OCI-LY1 (cell line): Measurements from ENCODE around the gene NUBPL.

Experiments
- H2AFZ ChIP-seq: fragments of 200-600 bp; sonication (generic), shearing (Covaris generic); 2 replicates; pipeline ENCODE4 v1.6.0; 2014; ENCODE audit warnings: antibody characterized with exemption, mild to moderate bottlenecking, low read length
- H3F3A ChIP-seq: fragments of 200-600 bp; sonication (generic), shearing (Covaris generic); 2 replicates; pipeline ENCODE4 v1.6.0; 2014; ENCODE audit warnings: mild to moderate bottlenecking, antibody characterized with exemption, low read length, moderate library complexity; ENCODE audit not compliant: insufficient read depth
- H3K27ac ChIP-seq: fragments of 200-600 bp; sonication (generic); 2 replicates; pipeline ENCODE4 v1.5.1; 2014; ENCODE audit warnings: low read length, mixed run types, mild to moderate bottlenecking, low read depth; ENCODE audit not compliant: poor library complexity, severe bottlenecking
- H3K27me3 ChIP-seq: fragments of 200-600 bp; sonication (generic); 2 replicates; pipeline ENCODE4 v1.6.0; 2014; ENCODE audit warnings: antibody characterized with exemption, mild to moderate bottlenecking, low read length, moderate library complexity; ENCODE audit not compliant: insufficient read depth
- H3K36me3 ChIP-seq: fragments of 200-600 bp; sonication (generic); 2 replicates; pipeline ENCODE4 v1.6.1; 2014; ENCODE audit warnings: mild to moderate bottlenecking, antibody characterized with exemption, low read length, moderate library complexity, mixed read lengths; ENCODE audit not compliant: insufficient read depth
- H3K4me1 ChIP-seq: fragments of 200-600 bp; sonication (generic); 2 replicates; pipeline ENCODE4 v1.5.1; 2014; ENCODE audit warnings: mild to moderate bottlenecking, low read length, moderate library complexity; ENCODE audit not compliant: insufficient read depth, severe bottlenecking
- H3K4me2 ChIP-seq: fragments of 200-600 bp; sonication (generic), shearing (Covaris generic); 2 replicates; pipeline ENCODE4 v1.6.1; 2014; ENCODE audit warnings: low read length
- H3K4me3 ChIP-seq: fragments of 200-600 bp; sonication (generic); 2 replicates; pipeline ENCODE4 v1.5.1; 2014; ENCODE audit warnings: low read length, low read depth, mild to moderate bottlenecking, mixed read lengths; ENCODE audit not compliant: poor library complexity, severe bottlenecking
- H3K79me2 ChIP-seq: fragments of 200-600 bp; shearing (Covaris generic); 2 replicates; pipeline ENCODE4 v1.6.1; 2016; ENCODE audit warnings: mixed run types, low read length, mixed read lengths; ENCODE audit not compliant: insufficient read depth
- H3K9ac ChIP-seq: fragments of 200-600 bp; sonication (generic), shearing (Covaris generic); 2 replicates; pipeline ENCODE4 v1.6.1; 2014; ENCODE audit warnings: mild to moderate bottlenecking, low read length, mixed read lengths
- H3K9me2 ChIP-seq: fragments of 200-600 bp; sonication (generic), shearing (Covaris generic); 2 replicates; pipeline ENCODE4 v1.6.1; 2014; ENCODE audit warnings: low read depth, mild to moderate bottlenecking, low read length, mixed read lengths
- H3K9me3 ChIP-seq: fragments of 200-600 bp; shearing (Covaris generic); 2 replicates; pipeline ENCODE4 v1.6.1; 2014; ENCODE audit warnings: low read length, mixed read lengths
- H4K20me1 ChIP-seq: fragments of 200-600 bp; sonication (generic), shearing (Covaris generic); 2 replicates; pipeline ENCODE4 v1.6.0; 2016; ENCODE audit warnings: mild to moderate bottlenecking, low read length; ENCODE audit not compliant: insufficient read depth
- EZH2 ChIP-seq: fragments of 200-600 bp; sonication (generic), shearing (Covaris generic); IDR thresholded peaks from 2 replicates; pipeline ENCODE4 v1.8.0; 2017; ENCODE audit warnings: borderline replicate concordance, mixed run types, mild to moderate bottlenecking, antibody characterized with exemption, low read length, moderate library complexity, mixed read lengths
- TF ChIP-seq, protein P1 (sequence below): fragments of 200-600 bp; sonication (generic), shearing (Covaris generic); IDR thresholded peaks from 2 replicates; pipeline ENCODE4 v1.5.1; 2017; ENCODE audit warnings: mild to moderate bottlenecking, antibody characterized with exemption, low read length, moderate library complexity, mixed read lengths

The NUBPL gene

GRCh38 chr14:31819281-31819680, 258.1 kb downstream of the NUBPL start:
- Histone ChIP-seq H3K27me3 (no peaks in the 10 kb centered on the region), H3K9me3 (no peaks in the 10 kb centered on the region), H3K9ac (no peak overlapping the region), H3K79me2 (no peaks in the 10 kb centered on the region), H4K20me1 (no peaks in the 10 kb centered on the region), H3K27ac (no peak overlapping the region), H3K36me3 (no peaks in the 10 kb centered on the region), H3K4me2 (no peak overlapping the region), H3F3A (no peaks in the 10 kb centered on the region), H3K9me2 (no peaks in the 10 kb centered on the region), H2AFZ (no peak overlapping the region), H3K4me3 (no peak overlapping the region), H3K4me1 (no peaks in the 10 kb centered on the region)
- TF ChIP-seq EZH2 = no peak
- TF ChIP-seq, protein P1, sequence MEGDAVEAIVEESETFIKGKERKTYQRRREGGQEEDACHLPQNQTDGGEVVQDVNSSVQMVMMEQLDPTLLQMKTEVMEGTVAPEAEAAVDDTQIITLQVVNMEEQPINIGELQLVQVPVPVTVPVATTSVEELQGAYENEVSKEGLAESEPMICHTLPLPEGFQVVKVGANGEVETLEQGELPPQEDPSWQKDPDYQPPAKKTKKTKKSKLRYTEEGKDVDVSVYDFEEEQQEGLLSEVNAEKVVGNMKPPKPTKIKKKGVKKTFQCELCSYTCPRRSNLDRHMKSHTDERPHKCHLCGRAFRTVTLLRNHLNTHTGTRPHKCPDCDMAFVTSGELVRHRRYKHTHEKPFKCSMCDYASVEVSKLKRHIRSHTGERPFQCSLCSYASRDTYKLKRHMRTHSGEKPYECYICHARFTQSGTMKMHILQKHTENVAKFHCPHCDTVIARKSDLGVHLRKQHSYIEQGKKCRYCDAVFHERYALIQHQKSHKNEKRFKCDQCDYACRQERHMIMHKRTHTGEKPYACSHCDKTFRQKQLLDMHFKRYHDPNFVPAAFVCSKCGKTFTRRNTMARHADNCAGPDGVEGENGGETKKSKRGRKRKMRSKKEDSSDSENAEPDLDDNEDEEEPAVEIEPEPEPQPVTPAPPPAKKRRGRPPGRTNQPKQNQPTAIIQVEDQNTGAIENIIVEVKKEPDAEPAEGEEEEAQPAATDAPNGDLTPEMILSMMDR = no peak

- no peaks in the 10 kb centered on the region for H3K36me3 ChIP-seq
- H3K4me3 ChIP-seq = no peak overlapping the region
- H3K27me3 ChIP-seq = no peaks in the 10 kb centered on the region
- H3K9me2 ChIP-seq = no peaks in the 10 kb centered on the region
- no peaks in the 10 kb centered on the region for H4K20me1 ChIP-seq
- no peaks in the 10 kb centered on the region for H3K4me1 ChIP-seq
- H3F3A ChIP-seq = no peaks in the 10 kb centered on the region
- no peak overlapping the region for H3K27ac ChIP-seq
- no peaks in the 10 kb centered on the region for H3K79me2 ChIP-seq
- H3K9me3 ChIP-seq = no peaks in the 10 kb centered on the region
- no peak for TF ChIP-seq EZH2
- TF ChIP-seq, protein P1 = no peak
- no peak overlapping the region for H3K9ac ChIP-seq
- H2AFZ ChIP-seq = no peak overlapping the region
- no peak overlapping the region for H3K4me2 ChIP-seq
Observed at GRCh38 chr14:31825459-31825858, 264.3 kb downstream of the NUBPL start.

DNA sequence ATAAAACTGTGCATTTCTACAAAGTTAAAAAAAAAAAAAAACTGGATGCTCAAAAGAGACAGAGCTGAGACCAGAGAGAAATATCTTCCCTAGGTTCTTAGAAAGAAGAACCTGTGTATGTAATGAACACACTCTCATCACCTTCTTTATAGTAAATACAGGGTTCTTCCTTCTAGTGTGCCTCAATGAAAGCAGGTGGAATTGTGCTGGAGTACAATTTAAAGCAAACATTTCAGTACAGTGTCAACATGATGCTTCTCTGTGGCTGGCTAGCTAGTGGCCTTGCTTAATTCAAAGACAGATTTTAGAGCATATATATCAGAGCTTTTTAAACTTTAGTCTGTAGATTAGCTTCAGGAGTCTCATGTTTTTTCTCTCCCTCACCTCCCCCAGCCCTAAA, 266.1 kb downstream of the NUBPL start:
- Histone ChIP-seq H3K4me1 (no peaks in the 10 kb centered on the region), H3K79me2 (no peaks in the 10 kb centered on the region), H3K27me3 (no peaks in the 10 kb centered on the region), H3K9me3 (no peaks in the 10 kb centered on the region), H3K4me3 (no peak overlapping the region), H3K27ac (no peak overlapping the region), H3F3A (no peaks in the 10 kb centered on the region), H3K36me3 (no peaks in the 10 kb centered on the region), H3K9ac (no peak overlapping the region), H3K4me2 (no peak overlapping the region), H4K20me1 (no peaks in the 10 kb centered on the region), H3K9me2 (no peaks in the 10 kb centered on the region), H2AFZ (no peak overlapping the region)
- TF ChIP-seq EZH2 = no peak
- TF ChIP-seq, protein P1 = no peak
